ENCODE measurements around the gene SATL1.

- TF ChIP-seq POLR2A (IDR thresholded peaks at IDR 0.05) (no peak), CTCF (IDR thresholded peaks at IDR 0.05) (no peak)
Measured at GRCh38 chrX:85223359-85223758, 20.2 kb downstream of the SATL1 start.

Data from gastroesophageal sphincter (tissue), 3 donors.